Measurements from ENCODE around the gene SLC25A48.

GRCh38 chr5:135827965-135828781 lies 6.3 kb upstream of the SLC25A48 start:
- no peak for TF ChIP-seq POLR2A (IDR thresholded peaks at IDR 0.05; ENCODE audit: low read depth, low read length)
- no peak for TF ChIP-seq SMC3 (IDR thresholded peaks at IDR 0.05; ENCODE audit: low read depth, low read length)
- no peak for TF ChIP-seq RCOR1 (IDR thresholded peaks at IDR 0.05; ENCODE audit: insufficient replicate concordance, low read length)
- TF ChIP-seq CTCF (conservative IDR thresholded peaks at IDR 0.05; ENCODE audit: low read depth, low read length), result no peak
- TF ChIP-seq RAD21 (IDR thresholded peaks at IDR 0.05; ENCODE audit: low read length), result no peak
- no peak for TF ChIP-seq BHLHE40 (IDR thresholded peaks at IDR 0.05; ENCODE audit: low read depth, low read length)
- TF ChIP-seq MAFK (IDR thresholded peaks at IDR 0.05; ENCODE audit: low read depth, low read length), result no peak
- TF ChIP-seq RFX5 (IDR thresholded peaks at IDR 0.05; ENCODE audit: low read depth, low read length), result no peak
- no peak for TF ChIP-seq ELK1 (IDR thresholded peaks at IDR 0.05; ENCODE audit: borderline replicate concordance, low read depth, low read length)
- no peak for TF ChIP-seq MXI1 (IDR thresholded peaks at IDR 0.05; ENCODE audit: borderline replicate concordance, low read depth, low read length)
- no peak for TF ChIP-seq CHD1 (IDR thresholded peaks at IDR 0.05; ENCODE audit: low read depth, low read length)
- no peak for TF ChIP-seq FOS (IDR thresholded peaks at IDR 0.05; ENCODE audit: low read depth, low read length)
